Fibroblast of skin of abdomen (primary cell): ENCODE results near the gene RPS6KC1.

Source experiments
- DNase-seq: peaks from one replicate; pipeline ENCODE4 v3.0.0-alpha.2; 2013

RPS6KC1 gene

DNA sequence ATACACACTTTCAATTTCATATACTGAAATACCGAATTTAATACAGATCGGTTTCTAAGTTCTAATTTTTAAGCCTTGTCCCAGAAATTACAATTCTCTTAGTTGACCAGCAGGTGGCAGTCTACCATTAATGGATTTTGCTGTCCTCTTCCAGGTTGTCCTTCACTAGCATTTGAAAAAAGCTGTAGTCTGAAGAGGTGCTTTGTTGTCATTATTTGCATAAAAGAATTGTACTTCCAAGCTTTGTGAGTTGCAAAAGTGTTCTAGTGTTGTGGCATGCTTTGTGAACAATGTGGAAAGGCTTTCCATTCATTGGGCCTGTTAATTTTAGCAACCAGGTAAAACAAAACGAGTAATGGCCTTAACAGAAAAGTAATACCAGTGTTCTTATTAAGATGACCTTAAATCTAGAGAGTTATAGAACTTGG is 193.6 kb downstream of the RPS6KC1 start:
- peak; percentile 51 for DNase-seq

DNA sequence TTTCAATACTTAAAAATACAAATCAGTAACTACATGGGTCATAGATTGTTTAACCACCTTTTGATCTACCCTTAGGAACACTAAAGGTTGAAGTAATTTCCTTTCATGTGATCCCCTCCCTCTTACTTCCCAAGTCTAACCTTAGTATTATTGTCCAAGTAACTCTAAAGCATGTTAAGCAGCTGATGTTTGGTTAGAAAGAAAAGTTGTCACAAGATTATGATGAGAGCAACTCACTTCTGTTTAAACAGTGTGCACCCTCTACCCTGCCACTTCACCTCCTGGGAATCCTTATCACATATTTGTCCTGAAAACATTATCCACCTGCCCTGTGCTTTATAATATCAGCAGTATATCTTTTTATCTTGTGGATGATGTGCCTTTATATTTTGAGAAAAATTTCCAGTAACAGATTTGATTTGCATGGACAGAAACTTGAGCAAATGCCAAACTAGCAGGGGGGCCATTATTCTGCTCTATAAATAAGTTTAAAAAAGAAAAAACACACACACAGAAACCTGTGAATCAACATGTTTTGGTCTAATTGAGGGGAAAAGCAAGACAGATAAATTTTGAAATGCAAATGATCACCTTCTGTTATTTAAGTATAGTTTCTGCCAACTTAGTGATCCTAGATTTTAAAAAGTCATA is 194.3 kb downstream of the RPS6KC1 start:
- no peak for DNase-seq

DNA sequence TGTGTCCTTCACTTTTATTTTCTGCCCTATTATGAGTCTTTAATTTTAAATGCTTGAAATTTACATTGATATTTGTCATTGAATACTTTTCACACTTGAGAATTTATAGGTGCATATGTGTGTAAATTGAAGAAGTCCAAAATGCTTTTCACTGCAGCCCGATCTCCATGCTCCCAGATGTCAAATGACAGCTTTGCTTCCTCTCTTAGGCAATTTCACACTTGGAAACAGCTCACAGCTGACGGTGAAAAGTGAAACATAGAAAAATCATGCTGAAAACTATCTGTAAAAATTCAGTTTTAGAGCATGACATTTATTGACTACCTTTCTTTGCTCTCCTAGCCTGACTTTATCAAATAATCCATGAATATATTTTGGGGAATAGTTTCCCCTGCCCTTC is 196.0 kb downstream of the RPS6KC1 start:
- DNase-seq = no peak

DNA sequence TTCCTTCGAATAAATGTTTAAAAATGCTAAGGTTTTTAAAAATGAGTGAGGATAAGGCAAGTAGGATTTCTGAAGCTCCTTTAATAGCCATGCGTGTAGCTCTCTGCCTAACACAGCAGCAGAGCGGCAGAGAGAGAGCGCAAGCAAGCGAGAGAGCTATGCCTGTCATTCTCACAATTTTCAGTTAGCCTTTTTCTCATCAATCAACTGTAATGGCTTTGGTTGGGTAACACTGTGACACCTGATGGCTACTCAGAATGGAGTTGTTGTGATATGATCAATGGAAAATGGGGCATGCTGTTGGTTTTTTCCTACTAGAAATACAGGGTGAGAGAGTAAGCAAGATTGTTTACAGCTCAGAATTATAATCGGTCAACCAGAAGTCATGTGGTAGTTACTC is 198.4 kb downstream of the RPS6KC1 start:
- no peak for DNase-seq

DNA sequence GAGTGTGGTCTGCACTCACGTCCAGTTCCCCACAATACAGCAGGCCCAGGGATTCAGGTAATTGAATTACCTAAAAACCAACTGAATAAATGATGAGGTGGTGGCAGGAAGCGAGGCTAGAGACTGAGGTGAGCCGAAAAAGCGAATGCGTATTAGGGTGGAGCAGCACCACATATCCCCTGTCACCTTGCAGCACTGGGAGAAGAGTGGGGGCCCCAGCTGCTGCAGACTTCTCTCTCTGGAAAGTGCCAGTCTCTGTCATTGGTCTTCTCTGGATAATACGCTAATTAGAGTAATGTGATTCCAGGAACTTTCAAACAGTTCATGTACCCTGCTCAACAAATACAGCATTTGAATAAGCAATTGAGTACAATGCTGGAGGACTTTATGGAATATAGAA is 199.0 kb downstream of the RPS6KC1 start:
- DNase-seq = no peak

DNA sequence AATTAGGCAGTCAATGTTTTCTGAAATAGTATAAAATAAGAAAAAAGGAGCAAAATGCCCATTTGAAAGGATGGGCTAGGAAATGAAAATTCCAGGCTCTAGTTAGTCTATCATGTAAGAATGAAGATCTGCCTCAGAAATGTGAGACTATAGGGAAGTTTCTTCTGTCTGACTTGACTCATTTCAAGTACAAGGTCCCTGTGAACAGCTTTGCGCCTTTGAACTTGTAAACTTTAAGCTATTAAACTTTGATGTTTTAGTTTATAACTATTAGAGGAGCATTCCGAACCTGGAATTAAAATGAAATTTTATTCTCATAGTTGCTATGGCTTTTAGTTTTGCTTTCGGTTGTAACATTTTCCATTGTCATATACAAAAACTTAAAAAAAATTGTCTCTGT is 199.4 kb downstream of the RPS6KC1 start:
- DNase-seq = no peak

DNA sequence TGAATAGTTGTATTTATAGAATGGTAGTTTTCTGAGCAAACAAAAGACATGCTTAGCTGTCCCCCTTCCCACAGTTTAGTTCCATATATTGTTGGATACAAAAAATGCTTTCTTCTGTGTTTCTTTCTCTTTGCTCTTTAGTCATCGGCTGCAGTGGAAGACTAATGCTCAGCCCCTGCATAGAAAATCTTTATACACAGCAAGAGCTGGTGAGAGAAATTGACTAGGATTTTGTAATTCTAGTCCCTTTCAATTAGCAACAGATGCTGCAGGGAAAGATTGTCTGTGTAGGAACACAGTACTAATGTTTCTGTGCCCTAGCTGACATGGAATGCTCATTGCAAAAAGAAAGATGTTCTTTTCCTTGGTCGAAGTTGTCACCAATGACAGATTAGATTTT is 200.9 kb downstream of the RPS6KC1 start:
- peak; percentile 42 for DNase-seq

DNA sequence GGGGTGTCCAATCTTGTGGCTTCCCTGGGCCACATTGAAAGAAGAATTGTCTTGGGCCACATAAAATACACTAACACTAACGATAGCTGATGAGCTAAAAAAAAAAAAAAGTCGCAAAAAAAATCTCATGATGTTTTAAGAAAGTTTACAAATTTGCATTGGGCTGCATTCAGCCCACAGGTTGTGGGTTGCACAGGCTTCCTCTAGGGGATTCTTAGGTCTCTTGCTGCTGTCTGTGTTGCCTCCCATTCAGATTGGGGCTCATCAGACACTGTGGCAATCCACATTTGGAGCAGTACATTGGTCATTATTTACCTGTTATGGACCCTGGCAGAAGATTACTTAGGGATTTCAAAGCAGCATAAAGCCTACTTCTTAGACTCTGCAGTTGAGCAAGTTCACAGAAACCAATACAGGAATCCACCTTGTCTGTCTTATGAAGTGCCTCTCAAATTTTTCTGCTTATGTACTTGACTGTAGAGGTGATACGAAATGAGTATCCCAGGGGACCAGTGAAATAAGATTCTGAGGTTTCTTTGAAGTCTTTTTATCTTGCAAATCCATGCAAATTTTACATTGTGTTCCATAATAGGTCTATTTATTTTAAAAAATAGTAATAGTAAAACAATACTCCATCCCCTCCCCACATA is 205.5 kb downstream of the RPS6KC1 start:
- DNase-seq = no peak

DNA sequence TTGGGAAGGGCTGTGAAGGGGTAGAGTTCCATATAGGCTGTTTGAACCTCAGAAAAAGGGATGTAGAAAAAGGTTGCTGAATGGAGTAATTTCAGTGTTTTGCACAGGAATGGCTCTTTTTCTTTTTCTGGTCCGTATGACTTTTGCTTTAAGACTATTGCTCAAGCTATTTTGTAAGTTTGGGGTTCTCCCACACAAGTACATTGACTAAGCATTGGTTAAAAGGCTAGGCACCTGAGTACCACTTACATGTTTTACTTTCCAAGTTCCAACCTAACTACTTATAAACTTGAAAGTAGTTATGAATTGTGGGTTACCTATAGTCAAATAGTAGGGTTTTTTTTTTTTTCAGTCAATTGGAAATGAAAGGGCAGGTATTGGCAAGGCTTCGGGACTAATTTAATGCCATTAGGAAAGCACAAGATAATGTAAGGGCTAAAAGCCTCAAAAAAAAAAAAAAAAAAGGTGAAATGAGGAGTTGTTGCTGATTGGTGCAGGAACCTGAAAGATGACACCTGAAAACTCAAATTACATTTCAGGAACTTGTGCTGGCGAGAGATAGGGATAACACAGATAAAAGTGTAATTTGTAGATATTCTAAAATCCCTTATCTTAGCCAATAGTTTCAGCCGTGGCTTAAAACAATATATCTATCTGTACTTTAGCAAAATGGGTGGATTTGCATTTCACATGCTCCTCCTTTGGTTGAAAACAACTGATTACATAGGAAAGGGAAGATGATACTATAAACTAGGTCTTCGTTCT is 209.5 kb downstream of the RPS6KC1 start:
- DNase-seq = no peak

DNA sequence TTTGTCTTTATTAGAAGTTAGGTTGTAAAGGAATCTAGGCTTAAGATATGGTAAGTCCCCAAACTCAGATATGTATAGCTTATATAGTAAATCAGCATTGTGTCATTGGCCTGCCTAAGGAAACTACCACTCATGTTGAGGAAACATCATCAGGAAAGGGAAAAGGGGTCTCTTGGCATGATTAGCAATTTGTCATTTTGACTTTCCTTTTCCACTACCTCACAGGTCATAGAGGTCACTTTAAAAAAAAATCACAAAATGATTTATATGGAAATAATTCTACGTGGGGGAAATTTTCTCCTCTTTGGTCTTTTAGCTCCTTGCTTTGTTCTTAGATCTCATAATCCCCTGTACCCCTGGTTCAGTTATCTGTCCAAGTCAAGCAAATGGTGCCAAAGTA is 213.5 kb downstream of the RPS6KC1 start:
- no peak for DNase-seq

DNA sequence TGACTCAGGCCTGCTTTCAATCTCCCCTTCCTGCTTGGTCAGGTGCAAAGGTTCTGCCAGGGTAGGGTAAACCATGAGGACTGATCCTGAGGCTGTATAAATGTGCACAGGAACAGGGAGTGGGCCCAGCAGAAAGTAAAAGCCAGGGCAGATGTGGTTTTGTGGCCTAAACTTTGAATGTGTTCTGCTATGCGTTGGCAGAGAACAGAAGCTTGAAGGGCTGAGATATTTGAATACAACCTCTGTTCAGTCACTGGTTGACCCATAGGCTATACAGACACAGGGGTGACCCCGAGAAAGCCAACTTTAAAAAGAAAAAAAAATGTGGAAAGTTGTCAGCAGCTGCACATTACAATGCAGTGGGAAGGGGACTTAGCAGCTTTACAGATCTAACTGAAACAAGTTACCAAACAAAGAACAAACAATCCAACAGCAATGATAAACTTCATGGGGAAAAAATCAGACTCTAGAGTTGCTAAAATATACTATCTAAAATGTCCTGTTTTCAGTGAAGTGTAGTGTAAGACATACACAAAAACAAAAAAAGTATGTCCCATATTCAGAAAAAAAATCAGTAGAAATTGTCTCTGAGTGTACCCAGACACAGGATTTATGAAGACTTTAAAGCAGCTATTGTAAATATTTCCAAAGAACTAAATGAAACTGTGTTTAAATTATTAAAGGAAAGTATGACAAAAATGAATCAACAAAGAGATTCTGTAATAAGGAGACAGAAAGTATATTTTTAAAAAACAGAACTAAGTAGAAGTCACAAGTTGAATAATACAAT is 216.1 kb downstream of the RPS6KC1 start:
- no peak for DNase-seq

DNA sequence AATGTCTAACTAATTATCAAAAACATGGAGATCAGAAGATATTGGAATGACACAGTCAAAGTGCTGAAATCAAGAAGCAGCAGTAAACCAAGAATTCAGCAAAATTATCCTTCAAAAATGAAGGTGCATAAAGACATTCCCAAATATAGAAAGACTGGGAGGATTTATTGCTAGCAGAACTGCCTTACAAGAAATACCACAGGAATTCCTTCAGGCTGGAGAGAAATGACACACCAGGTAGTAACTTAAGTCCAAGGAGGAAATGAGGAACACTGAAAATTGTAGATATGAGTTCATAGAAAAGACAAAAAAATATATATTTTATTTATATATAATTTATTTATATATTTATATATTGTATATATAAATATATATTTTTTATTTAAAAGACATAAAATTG is 217.2 kb downstream of the RPS6KC1 start:
- peak; percentile 82 for DNase-seq

DNA sequence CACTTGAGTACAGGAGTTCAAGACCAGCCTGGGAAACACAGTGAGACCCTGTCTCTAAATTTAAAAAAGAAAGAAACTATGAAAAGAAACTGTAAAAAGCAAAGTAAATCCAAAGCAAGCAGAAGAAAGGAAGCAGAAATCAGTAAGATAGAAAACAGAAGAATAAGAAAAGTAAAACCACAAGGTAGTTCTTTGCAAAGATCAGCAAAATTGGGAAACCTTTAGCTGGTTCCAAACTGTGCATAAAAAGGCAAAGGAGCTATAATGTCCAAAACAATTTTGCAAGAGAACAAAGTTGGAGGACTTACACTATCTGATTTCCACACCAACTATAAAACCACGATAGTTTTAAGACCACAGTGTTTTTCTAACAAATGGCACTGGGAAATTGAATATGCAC is 218.8 kb downstream of the RPS6KC1 start:
- DNase-seq = no peak

DNA sequence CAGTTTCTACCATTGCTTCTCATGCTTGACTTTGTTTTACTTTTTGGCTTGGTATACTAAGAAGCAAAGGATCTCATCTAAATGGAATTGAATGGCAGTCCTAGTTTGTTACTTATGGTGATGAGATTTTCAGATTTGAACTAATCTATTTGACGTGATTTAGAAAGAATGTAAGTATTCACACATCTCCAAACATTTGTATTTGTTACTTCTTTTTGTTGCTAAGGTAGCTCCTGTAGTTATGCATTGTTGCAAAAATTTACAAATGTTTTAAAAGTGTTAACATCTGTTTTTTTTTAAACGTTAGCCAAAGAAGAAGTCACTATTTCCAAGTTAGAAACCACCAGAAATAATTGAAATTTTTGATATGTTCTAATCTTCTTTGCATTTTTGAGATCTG is 222.5 kb downstream of the RPS6KC1 start:
- peak; percentile 13 for DNase-seq

DNA sequence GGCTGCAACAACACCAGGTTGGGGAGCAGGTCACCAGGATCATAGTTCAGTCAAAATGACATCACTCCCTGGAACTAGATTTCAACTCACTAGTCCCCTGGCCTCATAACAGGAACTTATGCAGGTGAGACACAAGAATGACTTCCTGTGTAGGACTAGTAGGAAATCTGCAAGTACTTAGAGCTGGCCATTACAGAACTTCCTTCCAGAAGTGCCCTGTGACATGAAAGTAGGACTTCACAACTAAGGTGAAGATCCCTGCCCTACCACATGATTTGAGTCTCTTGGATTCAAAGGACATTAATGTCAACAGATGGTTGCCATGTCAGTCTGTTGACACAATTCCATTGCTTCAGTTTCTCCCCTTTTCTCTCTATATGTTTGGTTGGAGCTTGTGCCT is 223.1 kb downstream of the RPS6KC1 start:
- DNase-seq = no peak

DNA sequence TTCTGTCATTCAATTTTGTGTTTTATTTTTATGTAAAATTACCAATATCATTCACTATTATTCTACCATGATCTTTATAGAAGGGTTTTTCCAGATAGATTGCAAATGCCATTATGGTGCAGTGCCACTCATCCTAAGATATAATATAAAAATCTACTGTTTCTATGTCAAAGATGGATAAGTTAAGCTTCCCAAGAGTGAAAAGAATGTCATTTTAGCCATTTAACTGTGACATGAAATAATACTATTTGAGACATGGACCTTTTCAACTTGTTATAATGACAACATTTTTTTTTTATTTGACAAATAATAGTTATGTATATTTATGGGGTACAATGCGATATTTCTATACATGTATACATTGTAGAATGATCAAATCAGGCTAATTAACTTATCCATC is 224.3 kb downstream of the RPS6KC1 start:
- no peak for DNase-seq

DNA sequence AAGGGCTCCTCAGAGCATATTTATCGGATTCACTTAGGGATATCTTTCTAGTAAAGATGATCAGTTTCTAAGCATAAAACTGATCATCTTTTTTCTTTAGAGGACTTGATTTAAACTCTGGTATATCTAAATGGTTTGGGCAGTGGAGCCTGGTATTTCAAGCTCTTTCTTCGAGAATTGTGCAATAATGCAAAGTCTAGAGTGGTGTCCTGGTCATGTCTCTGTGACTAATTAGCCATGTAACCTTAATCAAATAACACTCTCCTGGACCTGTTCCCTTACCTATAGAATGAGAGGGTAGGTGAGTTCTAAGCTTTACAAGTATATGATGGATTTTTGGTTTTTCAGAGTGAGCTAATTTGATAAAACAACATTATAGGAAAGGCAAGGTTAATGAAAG is 225.2 kb downstream of the RPS6KC1 start:
- no peak for DNase-seq

DNA sequence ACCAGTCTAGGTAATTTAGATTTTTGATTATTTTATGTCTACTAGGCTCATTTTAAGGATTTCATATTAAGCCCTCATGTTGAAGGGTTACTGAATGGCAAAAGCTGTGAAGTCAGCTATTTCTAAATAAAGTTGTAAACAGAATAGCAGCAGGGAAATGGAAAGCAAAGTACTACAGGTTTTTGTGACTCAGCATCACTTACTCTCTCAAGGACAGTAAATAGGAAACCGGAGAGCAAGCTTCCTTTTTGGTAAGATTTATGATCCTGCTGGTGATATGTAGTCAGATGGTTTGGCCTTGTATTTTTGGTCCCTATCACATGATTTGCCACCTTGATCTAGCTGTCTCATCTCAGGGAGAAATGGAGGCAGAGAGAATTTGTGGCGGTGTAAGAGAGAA is 226.0 kb downstream of the RPS6KC1 start:
- no peak for DNase-seq

DNA sequence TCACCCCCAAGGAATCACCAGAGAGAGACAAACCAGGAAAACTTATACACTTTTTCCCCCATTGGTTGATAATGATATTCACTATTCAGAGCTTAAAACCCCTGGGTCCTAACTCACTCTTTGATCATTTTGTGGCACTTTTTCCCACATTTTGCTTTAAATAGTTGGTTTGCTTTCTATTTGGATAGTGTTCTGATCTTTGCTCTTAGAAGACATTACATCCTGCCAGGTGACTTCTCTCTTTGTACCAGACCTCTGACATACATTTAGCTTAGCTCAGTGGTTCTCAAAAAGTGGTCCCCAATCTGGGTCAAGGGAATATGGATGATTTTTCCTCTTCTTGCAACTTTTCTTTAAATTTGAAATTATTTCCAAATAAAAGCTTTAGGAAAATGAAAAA is 228.4 kb downstream of the RPS6KC1 start:
- no peak for DNase-seq

DNA sequence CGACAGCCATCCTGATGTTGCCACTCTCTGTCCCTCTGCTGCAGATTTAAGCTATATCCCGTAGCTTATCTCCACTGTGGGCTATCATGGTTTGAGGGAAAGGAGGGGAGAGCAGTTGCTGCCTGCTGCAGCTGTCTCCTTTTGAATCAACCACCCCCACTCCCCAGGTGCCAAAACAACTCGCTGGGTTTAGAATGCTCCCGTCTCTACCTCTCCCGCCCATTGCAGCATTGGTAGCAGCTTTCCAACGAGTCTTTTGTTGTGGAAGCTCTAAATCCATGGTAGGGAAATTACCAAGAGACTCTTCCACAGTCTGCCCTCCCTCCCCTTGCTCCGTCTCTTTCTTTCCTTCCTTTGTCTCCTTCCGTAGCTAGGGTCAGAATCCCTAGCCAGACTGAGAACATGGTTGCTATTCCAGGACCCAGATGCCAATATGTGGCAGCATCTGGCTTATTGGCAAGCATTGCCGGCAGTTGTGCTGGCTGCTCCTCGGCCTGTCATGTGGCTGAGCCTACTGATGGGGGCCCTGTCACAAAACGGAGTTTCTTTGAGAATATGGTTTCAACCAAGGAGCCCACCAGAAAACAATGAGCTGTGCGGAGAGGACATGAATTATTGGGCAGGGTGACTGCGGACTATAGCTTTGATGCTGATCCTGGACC is 230.7 kb downstream of the RPS6KC1 start:
- no peak for DNase-seq

DNA sequence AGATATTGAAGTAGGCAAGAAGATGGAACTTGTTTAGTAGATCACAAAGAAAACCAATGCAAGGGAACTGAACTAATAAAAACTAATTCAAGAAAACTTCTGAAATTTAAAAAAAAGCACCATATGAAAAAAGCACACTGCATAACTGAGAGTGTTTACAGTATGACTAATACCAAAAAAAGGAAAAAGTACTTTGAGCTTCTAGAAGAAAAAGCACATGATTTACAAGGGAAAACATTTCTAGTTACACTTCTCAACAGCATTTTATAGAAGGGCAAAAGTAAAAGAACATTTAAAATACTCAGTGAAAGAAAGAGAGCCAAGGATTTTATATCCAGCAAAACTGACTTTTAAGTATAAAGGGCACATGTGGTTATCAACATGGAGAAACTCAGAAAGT is 233.6 kb downstream of the RPS6KC1 start:
- peak; percentile 55 for DNase-seq

DNA sequence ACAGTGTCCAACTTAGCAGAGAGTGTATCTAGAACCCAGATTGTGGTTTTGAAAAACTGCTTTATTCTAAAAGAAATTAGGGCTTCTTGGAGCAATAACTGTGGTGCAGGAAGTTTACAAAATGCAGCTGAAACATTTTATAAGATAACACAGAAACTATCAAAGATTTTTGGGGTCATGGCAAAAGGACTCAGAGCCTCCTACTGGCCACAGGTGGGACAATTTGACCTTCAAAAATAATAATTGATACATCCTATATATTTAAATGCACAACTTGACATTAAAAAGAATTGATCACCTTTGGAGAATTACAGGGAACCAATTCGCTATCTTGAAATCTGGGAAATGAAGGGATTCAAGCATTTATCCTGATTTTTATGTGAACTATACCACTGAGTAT is 235.2 kb downstream of the RPS6KC1 start:
- no peak for DNase-seq

DNA sequence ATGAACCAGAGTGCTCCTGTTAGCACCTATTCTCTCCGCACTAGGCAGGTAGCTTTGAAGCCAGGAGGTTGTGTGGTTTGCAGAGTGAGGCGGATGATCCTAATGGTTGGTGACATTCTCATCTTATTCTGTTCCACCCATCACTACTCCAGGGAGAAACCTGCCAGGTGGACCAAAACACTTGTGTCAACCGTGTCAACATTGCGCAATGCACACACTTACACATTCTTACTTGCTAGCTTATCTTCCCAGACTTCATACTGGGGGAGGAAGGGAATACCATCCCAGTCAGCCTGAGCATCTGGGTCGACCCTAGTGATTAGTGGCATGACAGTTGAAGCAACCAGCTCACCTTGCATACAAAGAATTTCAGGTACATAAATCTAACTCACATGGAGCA is 236.9 kb downstream of the RPS6KC1 start:
- DNase-seq = no peak
